Measurements from ENCODE around the gene C1orf174. TPM values are rescaled to one million over a fixed set of nuclear protein-coding genes. Genes with fewer than 3 reads are reported as not detected.

C1orf174 gene
- total and polyA plus RNA-seq, 8 donors, result 6.7 to 11.6 (median 9.2) TPM

DNA sequence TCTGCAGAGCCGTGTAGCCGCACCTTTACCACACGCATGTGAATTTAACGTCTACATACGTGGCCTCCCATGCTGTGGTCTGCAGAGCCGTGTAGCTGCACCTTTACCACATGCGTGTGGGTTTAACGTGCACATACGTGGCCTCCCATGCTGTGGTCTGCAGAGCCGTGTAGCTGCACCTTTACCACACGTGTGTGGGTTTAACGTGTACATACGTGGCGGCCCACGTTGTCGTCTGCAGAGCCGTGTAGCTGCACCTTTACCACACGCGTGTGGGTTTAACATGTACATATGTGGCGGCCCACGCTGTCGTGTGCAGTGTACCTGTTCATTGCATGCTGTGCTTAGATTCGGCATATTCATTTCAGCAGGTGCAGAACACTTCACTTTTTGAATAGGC is 25.3 kb downstream of the C1orf174 start:
- Histone ChIP-seq H3K27ac (no peak overlapping the region), H3K36me3 (peaks cover 0 to 57% (median 0%) of the 10 kb centered on the region in 3 donors), H3K4me1 (no peaks in the 10 kb centered on the region), H3K9me3 (no peaks in the 10 kb centered on the region), H3K27me3 (no peaks in the 10 kb centered on the region), H3K4me3 (no peak overlapping the region)
- ATAC-seq, result no peak
- intact Hi-C loops (cut with DNase I), result no loop called here
- no peak for FAIRE-seq
- DNase-seq, result no peak
- no peak for TF ChIP-seq CTCF (IDR thresholded peaks at IDR 0.05)
- WGBS, 2 donors, result 92 to 96% methylated on average over 23 of the region's 23 CpGs

- WGBS, 2 donors, result 85 to 88% methylated on average over 8 of the region's 8 CpGs
- Histone ChIP-seq H3K27me3 (no peaks in the 10 kb centered on the region), H3K27ac (no peak overlapping the region), H3K4me3 (no peak overlapping the region), H3K36me3 (peaks cover 0 to 57% (median 0%) of the 10 kb centered on the region in 3 donors), H3K4me1 (no peaks in the 10 kb centered on the region), H3K9me3 (no peaks in the 10 kb centered on the region)
- ATAC-seq (no peak), DNase-seq (no peak), FAIRE-seq (no peak)
- no peak for TF ChIP-seq CTCF (IDR thresholded peaks at IDR 0.05)
- intact Hi-C loops (cut with DNase I), result no loop called here
Observed at GRCh38 chr1:3872546-3872945, 27.5 kb downstream of the C1orf174 start.

GRCh38 chr1:3871451-3871805 is 28.6 kb downstream of the C1orf174 start:
- H3K9me3 ChIP-seq, result no peaks in the 10 kb centered on the region
- peaks cover 0 to 54% (median 0%) of the 10 kb centered on the region in 3 donors for H3K36me3 ChIP-seq
- H3K4me1 ChIP-seq, result no peaks in the 10 kb centered on the region

DNA sequence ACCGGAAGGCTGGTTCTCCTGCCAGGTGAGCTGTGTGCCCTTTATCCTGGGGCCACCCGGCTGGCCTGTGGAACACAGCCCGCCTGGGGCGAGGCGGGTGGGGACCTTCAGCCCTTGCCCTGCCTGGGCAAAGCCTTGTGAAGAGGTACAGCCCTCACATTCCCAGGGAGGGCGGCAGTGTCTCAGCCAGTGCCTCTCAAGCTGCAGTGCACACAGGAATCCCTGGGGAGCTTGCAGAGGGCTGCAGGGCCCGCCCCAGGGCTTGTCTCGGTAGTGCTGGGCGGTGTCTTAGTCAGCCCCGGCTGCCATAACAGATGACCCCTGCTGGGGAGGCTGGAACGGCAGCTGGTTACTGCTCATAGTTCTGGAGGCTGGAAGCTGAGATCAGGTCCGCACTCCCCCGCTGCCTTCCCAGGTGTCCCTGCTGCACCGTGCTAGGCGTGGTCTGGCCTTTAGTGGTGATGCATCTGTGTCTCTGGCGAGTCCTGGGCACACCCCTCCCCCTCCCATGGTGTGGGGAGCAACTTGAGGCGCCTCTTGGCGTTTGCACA is 30.2 kb downstream of the C1orf174 start:
- H3K27ac ChIP-seq, result no peak overlapping the region
- WGBS, 2 donors, result 86 to 94% methylated on average over 18 of the region's 18 CpGs
- no peaks in the 10 kb centered on the region for H3K4me1 ChIP-seq
- H3K36me3 ChIP-seq, result peaks cover 0 to 50% (median 0%) of the 10 kb centered on the region in 3 donors
- no peak for DNase-seq
- H3K9me3 ChIP-seq, result no peaks in the 10 kb centered on the region
- FAIRE-seq, result no peak
- no peak overlapping the region for H3K4me3 ChIP-seq
- no peaks in the 10 kb centered on the region for H3K27me3 ChIP-seq
- ATAC-seq, result peak in 1 of 4 donors; percentile 17
- TF ChIP-seq CTCF (IDR thresholded peaks at IDR 0.05), result no peak
- intact Hi-C loops (cut with DNase I), result no loop called here

More at GRCh38 chr1:3871451-3871805, 28.6 kb downstream of the C1orf174 start:
- intact Hi-C loops (cut with DNase I), result no loop called here
- Histone ChIP-seq H3K27ac (no peak overlapping the region), H3K4me3 (no peak overlapping the region), H3K27me3 (no peaks in the 10 kb centered on the region)
- ATAC-seq (no peak), FAIRE-seq (no peak), DNase-seq (no peak)
- WGBS, 2 donors, result 95 to 96% methylated on average over 7 of the region's 7 CpGs
- no peak for TF ChIP-seq CTCF (IDR thresholded peaks at IDR 0.05)

DNA sequence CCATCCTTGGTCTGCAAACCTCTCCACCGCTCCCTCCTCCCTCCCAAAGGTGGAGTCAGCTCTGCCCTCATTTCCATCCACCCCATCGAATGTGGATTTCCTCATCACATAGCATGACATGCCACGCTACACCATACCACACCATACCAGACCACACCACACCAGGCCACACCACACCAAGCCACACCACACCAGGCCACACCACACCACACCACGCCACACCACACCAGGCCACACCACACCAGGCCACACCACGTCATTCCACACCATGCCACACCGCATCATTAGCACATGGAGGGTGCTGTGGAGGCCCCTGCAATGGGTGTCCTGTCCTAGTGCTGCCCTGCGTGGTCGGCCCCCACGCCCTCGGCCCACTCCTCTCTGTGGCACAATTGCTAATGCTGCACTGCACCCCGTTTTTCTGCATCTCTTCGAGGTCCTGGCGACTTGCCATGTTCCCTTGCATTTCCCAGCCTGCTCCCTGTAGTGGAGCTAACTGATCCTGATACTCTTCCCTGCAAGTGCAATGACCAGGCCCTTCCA is 31.5 kb downstream of the C1orf174 start:
- H3K27ac ChIP-seq, result no peak overlapping the region
- peaks cover 0 to 45% (median 0%) of the 10 kb centered on the region in 3 donors for H3K36me3 ChIP-seq
- FAIRE-seq, result no peak
- H3K27me3 ChIP-seq, result no peaks in the 10 kb centered on the region
- H3K9me3 ChIP-seq, result no peaks in the 10 kb centered on the region
- no peak for DNase-seq
- no peaks in the 10 kb centered on the region for H3K4me1 ChIP-seq
- TF ChIP-seq CTCF (IDR thresholded peaks at IDR 0.05), result no peak
- peak in 2 of 4 donors; percentile 24 to 34 for ATAC-seq
- WGBS, 2 donors, result 77 to 86% methylated on average over 13 of the region's 13 CpGs
- H3K4me3 ChIP-seq, result no peak overlapping the region
- intact Hi-C loops (cut with DNase I), result no loop called here

Data from pancreas (tissue), 10 donors.